ENCODE measurements around the gene FKRP.

DNA sequence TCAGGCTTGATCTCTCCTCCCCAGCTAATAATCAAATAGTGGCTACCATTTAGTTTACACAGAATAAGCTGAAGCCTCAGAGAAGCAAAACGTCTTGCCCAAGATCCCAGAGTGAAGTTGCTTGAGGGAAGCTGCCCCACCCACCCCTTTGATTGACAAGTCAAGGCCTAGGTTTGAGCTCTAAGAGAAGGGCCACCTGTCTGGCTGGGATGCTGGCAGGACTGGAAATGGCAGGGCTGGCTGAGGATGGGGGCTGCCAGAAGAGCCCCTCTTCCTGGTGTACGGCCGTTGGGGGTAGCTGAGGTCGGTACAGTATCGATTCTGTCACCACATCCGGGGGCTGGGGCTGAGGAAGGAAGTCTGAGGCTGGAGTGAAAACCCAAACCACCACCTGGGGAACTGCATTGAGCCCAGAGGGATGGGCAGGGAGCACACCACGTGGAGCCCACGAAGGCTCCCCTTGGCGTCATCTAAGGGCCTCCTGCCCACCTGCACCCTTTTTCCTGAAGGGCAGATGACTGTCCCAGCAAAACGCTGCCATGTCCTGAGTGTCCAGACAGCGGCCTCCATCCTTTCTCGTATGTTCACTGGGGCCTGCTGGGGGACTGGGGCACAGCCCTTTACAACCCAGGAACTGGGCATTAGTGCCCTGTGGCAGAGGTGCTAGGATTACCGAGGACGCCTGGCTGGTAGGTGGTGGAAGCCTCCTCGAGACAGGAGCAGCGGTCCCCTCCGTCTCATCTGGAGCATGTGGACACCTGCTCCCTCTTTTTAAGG is 27.5 kb upstream of the FKRP start:
- TF ChIP-seq, protein P1, sequence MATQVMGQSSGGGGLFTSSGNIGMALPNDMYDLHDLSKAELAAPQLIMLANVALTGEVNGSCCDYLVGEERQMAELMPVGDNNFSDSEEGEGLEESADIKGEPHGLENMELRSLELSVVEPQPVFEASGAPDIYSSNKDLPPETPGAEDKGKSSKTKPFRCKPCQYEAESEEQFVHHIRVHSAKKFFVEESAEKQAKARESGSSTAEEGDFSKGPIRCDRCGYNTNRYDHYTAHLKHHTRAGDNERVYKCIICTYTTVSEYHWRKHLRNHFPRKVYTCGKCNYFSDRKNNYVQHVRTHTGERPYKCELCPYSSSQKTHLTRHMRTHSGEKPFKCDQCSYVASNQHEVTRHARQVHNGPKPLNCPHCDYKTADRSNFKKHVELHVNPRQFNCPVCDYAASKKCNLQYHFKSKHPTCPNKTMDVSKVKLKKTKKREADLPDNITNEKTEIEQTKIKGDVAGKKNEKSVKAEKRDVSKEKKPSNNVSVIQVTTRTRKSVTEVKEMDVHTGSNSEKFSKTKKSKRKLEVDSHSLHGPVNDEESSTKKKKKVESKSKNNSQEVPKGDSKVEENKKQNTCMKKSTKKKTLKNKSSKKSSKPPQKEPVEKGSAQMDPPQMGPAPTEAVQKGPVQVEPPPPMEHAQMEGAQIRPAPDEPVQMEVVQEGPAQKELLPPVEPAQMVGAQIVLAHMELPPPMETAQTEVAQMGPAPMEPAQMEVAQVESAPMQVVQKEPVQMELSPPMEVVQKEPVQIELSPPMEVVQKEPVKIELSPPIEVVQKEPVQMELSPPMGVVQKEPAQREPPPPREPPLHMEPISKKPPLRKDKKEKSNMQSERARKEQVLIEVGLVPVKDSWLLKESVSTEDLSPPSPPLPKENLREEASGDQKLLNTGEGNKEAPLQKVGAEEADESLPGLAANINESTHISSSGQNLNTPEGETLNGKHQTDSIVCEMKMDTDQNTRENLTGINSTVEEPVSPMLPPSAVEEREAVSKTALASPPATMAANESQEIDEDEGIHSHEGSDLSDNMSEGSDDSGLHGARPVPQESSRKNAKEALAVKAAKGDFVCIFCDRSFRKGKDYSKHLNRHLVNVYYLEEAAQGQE (IDR thresholded peaks at IDR 0.05; ENCODE audit: insufficient read depth in 1 of 2, low read depth in 2 of 2, low read length in 2 of 2) = no peak
- TF ChIP-seq TAF1 (IDR thresholded peaks at IDR 0.05; ENCODE audit: borderline replicate concordance, insufficient read depth, low read length) (no peak), POLR2AphosphoS5 (IDR thresholded peaks at IDR 0.05; ENCODE audit: low read depth, low read length) (no peak), SIN3A (IDR thresholded peaks at IDR 0.05; ENCODE audit: borderline replicate concordance, insufficient read depth, low read length) (peak; percentile 5; the same call in 1 of the 2 replicates)

Measured in PFSK-1 (cell line).